H1 (cell line): ENCODE results near the gene PCDH9. TPM values are rescaled to one million over a fixed set of nuclear protein-coding genes. Genes with fewer than 3 reads are reported as not detected.

Source experiments
- FOSL1 ChIP-seq: IDR thresholded peaks from 2 replicates; pipeline ENCODE4 v1.6.1; 2011; ENCODE audit warnings: mild to moderate bottlenecking, low read depth, low read length, moderate library complexity; ENCODE audit not compliant: insufficient read depth
- JUN ChIP-seq: IDR thresholded peaks from 2 replicates; pipeline ENCODE4 v1.6.1; 2011; ENCODE audit warnings: low read depth, mild to moderate bottlenecking, improper control_type of control experiment, low read length
- KDM4A ChIP-seq: IDR thresholded peaks from one replicate; pipeline ENCODE4 v1.7.1; 2012; ENCODE audit warnings: low read depth, mild to moderate bottlenecking, moderate library complexity, low read length, inconsistent platforms; ENCODE audit not compliant: severe bottlenecking
- MAFK ChIP-seq: IDR thresholded peaks from 2 replicates; pipeline ENCODE4 v1.6.1; 2012; ENCODE audit warnings: low read depth, mild to moderate bottlenecking, improper control_type of control experiment, low read length
- POLR2A ChIP-seq, 2 experiments: IDR thresholded peaks; 1 replicate in 1 of 2; 2 replicates in 1 of 2; pipeline ENCODE4 v1.6.1; 2011; ENCODE audit warnings: low read depth in 2 of 2, low read length in 2 of 2, mild to moderate bottlenecking in 2 of 2; ENCODE audit errors: control extremely low read depth in 1 of 2
- RBBP5 ChIP-seq: IDR thresholded peaks from 2 replicates; pipeline ENCODE4 v1.7.1; 2012; ENCODE audit warnings: low read depth, mild to moderate bottlenecking, inconsistent platforms, low read length, moderate library complexity, borderline replicate concordance
- SP4 ChIP-seq: IDR thresholded peaks from 2 replicates; pipeline ENCODE4 v1.6.1; 2012; ENCODE audit warnings: low read length, inconsistent platforms
- YY1 ChIP-seq: IDR thresholded peaks from 2 replicates; pipeline ENCODE4 v1.6.1; 2011; ENCODE audit warnings: low read depth, mild to moderate bottlenecking, low read length
- polyA plus RNA-seq, 7 experiments: library from polyadenylated mRNA; depleted of rRNA in 3 of 7; stranded (reverse) in 5 of 7; unstranded in 2 of 7; fragments of >200 nt in 5 of 7; fragments of 200-250 nt in 2 of 7; gene quantifications; 1 replicate in 5 of 7; 2 replicates in 1 of 7; 4 replicates in 1 of 7; pipeline versions ENCODE4 v1.2.1 to v1.2.3, GENCODE V29; 2011 to 2013; ENCODE audit warnings: missing spikeins in 2 of 7, mixed read lengths in 2 of 7
- total RNA-seq: library from RNA; stranded (reverse); fragmentation: NEBNext Ultra II Directional; extraction: Animal tissue kit (Norgen Biotek cat#: 25700); gene quantifications from 2 replicates; pipeline ENCODE4 v1.2.1, GENCODE V29; 2021

PCDH9 gene
- total and polyA plus RNA-seq, 2 of the 8 experiments (the other 6 are each of a cell fraction or from before 2014, with no cell fraction given): 0.12 to 0.60 TPM

GRCh38 chr13:66425741-66426140 lies 804.4 kb downstream of the PCDH9 start (continued):
- TF ChIP-seq YY1 (no peak), POLR2A (IDR thresholded peaks at IDR 0.05; ENCODE audit: control extremely low read depth in 1 of 2, low read depth in 2 of 2, low read length in 2 of 2) (no peak), FOSL1 (no peak), SP4 (no peak), KDM4A (no peak), RBBP5 (no peak), JUN (no peak), MAFK (no peak)
